KBM-7 (cell line): Measurements from ENCODE around the gene MFSD6L.
"Not testable (repeated sequence)": the region's sequence is repeated elsewhere in the genome, so short reads cannot be mapped to it uniquely, and the experiment has no call there.

Source experiments
- DNase-seq: peaks from one replicate; pipeline ENCODE4 v3.0.0-alpha.2; 2015
- in situ Hi-C: fragments of 300-500 bp; cut with MboI; formaldehyde crosslinking; loops from 2 replicates; pipeline ENCODE4 v1.14.3; 2020; ENCODE audit warnings: low sequenced_read_pairs, low pct_unique_long_range_greater_than_20kb, mixed read lengths

MFSD6L gene

DNA sequence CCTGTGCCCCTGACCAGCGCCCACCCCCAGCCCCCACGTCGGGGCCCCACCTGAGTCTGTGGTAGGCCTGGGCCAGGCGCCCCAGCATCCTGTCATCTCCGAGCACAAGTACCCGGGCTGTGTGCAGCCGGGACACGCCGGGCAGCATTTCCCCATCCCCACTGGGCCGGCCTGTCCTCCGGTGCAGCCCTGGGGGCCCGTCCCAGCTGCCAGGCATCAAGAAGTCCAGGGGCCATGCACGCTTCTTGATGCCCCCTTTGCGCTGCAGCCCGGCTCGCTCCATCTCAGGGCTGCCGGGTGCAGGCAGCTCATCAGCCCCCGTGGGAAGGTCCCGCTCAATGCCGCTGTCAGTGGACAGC lies 29.3 kb upstream of the MFSD6L start:
- in situ Hi-C loops = no loop called here
- DNase-seq = no peak

DNA sequence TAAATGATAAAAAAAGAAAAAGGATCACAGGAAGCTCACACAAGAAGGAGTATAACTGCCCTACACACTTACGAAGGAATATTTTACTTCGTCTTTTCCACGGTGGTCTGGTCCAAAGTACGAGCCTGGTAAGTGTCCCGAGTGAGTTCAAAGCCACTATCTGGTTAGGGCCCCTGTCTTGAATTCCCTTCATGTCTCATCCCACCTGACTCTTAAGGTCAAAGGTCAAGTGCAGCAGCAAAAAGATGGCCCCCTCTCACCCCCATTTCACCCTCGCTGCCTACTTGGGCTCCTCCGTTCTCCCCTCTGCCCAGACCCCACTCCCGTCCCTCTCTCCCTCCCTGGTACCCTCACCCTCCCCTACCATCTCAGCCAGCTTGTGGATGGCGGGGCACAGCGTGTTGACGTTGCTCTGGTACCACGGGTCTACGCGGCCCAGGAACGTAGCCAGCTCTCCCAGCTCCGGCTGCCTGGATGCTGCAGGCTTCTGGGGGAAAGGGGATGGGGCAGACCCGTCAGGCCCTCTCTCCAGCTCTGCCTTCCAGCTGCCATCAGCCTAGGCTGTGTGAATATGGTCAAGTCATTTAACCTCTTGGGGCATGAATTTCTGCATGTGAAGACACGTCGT lies 27.8 kb upstream of the MFSD6L start:
- no peak for DNase-seq
- in situ Hi-C loops = no loop called here

DNA sequence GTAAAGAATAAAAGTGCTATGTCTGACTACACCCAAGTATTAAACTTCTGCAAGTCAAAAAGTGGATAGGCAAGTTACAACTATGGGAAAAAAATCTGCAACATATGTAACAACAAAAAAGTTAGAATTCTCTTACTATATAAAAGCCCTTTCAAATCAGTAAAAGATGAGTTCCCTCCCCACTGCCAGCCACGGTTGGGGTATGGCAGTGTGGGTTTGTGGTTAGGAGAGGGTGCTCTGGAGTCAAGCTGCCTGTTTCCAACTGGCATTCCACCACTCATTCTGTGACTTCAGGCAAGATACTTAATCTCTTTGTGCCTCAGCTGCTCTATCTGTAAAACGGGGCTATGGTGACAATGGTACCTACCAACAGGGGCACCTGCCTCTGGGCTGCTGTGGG lies 26.6 kb upstream of the MFSD6L start:
- in situ Hi-C loops = no loop called here
- DNase-seq = no peak

DNA sequence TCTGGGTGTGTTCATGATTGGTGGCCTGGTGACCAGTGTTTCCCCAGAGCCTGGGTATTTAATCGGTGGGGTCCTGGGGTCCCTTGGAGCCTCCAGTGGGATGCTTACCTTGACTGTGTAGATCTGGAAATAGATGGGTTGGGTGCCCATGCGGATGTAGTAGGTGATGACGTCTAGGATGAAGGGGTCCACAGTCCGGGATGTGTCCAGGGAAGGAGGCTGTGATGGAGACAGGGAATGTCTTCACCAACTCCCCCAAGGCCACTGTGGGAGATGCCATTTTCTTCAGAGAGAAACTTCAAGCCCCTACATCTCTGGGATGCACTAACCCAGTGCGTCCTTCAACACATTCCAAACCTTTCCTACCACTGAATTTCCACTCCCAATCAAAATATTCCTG lies 24.1 kb upstream of the MFSD6L start:
- in situ Hi-C loops = no loop called here
- no peak for DNase-seq

DNA sequence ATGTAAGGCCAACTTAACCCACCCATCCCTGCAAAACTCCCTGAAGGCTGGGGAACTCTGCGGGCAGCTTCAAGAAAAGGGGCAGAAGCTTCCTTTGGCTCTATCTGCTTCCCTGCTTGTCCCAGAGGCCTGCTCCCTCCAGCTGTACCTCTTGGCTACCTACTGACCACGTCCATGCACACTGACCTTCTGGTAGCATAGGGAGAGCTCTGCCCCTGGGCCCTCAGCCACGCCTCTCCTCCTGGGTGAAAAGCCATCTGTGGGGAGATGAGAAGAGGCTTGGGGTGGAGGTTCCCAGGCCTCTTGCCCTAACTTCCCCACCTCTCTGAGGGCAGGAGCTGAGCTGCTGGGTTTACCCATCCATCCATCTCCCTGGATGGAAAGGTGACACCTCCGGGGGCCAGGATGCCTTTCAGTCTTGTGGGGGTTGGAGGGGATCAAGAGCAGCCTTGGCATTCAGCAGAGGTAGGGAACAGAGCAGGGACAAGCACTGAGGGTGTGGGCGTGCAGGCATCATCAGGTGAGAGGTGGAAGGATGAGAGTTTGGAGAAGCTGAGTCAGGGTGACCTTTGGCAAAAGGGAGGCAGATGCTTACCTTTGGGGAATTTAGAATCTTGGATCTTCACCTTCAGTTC lies 23.4 kb upstream of the MFSD6L start:
- DNase-seq = no peak
- in situ Hi-C loops = no loop called here

DNA sequence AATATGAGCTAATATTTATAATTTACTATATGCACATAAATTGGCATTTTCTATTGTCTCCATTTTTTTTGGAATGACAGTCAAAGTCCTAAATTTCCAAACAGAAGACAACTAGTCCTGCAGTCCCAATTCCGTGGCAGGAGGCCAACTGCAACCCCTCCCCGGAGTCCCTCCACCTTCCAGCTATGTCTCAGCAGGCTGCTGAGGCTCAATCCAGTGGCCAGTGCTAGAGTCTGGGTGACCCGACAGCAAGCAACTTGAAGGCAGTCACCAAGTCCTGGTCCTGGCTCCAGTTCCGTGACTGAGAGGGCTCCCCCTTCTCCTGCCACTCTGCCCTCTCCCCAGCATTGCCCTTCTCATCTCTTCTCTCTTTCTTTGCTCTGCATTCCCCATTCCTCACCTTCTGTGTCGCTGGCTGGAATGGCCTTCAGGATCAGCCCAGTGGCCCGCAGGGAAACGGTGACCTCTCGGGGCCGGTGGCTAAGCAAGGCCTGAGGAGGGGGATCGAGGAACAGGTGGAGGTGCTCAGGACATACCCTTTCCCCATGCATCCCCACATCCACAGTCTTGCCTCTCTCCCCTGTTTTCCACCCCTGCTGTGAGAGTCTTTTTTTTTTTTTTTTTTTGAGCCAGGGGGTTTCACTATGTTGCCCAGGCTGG lies 22.4 kb upstream of the MFSD6L start:
- no peak for DNase-seq
- in situ Hi-C loops = no loop called here

DNA sequence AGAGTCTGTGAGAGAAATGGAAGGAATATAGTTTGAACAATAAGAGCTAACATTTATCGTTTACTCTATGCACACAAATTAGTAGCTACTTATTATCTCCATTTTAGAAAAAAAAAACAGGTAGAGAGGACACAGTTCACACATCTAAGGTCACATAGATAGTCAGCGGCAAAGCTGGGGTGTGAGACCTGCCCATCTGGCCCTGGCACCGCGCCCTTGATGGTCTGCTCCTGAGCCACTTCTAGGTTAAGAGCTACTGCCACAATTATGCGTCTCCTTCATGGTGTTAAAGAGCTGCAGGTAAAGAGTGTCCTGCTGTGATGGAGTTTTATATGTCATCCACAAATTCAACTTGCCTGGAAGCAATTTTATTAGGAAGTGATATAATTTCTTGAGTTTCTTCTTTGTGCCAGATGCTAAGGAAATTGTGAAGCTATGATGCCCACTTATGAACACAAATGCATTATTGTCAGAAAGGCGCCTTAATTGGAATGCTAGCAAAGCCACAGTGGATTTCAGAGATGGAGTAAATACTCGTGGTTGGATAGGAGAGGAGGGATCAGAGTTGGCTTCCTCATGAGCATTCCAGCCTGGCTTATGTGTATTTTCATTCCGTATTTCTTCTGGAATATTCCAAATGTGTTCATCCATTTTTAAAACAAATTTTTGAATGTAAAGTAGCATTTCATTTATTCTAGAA lies 21.3 kb upstream of the MFSD6L start:
- no peak for DNase-seq
- in situ Hi-C loops = no loop called here

DNA sequence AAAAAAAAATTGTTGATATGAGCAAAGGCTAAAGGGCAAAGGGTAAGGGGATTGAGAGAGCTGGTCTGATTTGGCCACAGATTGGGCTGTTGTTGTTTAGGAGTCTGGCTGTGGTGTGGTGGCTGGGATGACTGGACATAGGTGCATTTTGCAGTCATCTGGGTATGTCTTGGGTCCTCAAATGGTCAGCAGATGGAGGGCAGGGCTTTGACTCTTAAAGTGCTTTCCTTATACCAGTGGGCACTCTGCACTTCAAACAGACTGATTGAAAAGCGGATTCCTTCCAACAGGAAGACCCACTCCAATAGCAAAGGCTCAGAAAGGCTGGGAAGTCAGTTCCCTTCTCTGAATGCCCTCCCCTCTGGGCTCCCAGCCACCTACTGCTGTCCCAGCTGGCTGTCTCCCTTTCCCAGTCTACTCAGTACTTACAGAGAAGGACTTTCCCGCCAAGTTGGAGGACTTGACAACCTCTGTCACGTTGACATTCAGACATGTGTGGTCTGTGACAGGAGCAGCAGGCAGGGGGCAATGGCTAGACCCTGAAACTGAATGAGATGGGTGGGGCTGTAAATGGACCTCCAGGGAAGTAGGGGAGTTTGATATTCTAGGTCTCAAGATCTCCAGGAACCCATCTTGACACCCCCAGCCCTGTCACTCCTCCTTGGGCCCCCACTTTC lies 19.6 kb upstream of the MFSD6L start:
- in situ Hi-C loops = no loop called here

DNA sequence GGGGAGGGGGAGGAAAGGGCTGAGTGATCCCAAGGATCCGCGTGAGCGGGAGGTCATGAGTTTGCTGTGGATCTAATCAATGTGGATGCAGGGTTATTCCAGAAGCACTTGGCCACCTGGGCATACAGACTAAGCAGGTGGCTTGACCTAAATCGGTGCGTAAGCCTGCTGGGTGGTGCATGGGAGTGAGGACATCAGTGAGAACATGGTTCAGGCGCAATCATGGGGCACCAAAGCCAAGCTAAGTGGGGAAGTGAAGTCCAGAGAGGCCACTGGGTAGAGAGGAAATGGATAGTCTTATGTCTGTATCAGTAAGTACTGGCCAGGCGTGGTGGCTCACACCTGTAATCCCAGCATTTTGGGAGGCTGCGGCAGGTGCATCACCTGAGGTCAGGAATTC lies 18.9 kb upstream of the MFSD6L start:
- DNase-seq = no peak
- in situ Hi-C loops = no loop called here

More for the DNA sequence above, 19.6 kb upstream of the MFSD6L start:
- no peak for DNase-seq

DNA sequence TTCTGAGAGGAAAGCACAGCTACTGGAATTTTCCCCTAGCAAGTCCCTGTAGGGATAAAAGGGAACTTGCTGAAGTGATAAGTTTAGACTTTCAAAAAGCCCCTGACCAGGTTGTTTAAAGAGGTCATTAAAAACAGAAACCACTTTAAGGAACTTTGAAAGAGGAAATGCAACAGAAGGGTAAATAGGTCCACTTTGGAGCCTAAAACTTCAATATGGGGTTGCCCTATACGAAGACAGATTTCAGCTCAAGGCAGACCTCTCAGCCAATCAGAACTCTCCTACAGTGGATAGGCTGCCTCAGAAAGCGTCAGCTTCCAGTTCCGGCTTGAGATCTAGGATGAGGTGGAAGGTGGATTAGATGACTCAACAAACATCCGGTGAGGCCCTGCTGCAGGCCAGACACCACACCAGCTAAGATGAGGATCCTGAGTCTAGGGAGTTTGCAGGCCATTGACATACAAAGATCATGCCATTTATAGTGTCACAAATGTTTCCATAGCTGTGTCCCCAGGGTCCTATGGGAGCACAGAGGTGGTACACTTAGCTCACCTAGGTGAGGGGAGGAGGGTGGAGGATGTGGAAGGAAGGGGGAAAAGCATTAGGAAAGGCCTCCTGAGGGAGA lies 7.9 kb upstream of the MFSD6L start:
- in situ Hi-C loops = no loop called here
- peak; percentile 63 for DNase-seq

DNA sequence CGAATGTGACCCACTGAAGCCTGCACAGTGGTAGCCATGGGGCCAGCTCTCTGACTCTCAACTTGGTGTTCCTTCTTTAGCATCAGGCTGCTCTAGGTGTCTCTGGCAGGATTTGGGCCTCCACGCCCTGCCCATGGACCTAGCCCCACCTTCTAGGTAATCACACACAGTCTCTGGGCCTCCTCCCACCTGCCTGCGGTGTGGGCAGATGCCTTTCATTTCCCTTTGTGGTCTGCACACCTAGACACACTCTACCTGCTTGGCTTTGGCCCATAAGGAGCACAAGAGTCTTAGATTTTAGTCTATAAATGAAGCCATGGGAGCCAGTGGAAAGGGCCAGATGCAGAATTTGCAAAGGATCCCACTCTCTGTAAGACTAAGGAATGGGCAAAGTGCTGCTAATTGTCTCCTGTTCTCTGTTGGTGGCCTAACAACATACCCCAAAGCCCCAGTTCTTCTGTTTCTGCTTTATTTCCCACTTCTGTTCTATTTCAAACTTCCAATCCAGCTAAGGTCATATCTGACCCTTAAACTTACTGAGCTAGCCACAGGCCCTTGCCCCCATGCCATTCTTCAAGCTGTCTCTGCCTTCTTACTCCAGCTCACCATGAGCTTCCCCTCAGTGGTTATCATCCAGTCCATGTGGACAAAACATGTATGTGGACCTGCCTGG lies 7.2 kb upstream of the MFSD6L start:
- in situ Hi-C loops = no loop called here
- DNase-seq = no peak

DNA sequence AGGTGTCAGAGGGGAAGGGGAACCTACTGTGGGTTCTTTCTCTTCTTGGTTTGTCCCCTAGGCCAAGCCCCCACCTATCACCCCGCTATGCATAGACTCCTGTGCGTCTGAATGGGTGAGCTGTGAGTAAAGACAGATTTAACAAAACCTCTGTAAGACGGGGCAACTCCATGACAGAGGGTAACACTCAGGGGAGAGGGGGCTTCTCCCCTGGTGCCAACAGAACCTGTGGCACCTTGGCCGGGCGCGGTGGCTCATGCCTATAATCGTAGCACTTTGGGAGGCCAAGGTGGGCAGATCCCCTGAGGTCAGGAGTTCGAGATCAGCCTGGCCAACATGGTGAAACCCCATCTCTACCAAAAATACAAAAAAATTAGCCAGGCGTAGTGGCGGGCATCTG lies 6.2 kb upstream of the MFSD6L start:
- in situ Hi-C loops, DNase-seq: not testable (repeated sequence)

DNA sequence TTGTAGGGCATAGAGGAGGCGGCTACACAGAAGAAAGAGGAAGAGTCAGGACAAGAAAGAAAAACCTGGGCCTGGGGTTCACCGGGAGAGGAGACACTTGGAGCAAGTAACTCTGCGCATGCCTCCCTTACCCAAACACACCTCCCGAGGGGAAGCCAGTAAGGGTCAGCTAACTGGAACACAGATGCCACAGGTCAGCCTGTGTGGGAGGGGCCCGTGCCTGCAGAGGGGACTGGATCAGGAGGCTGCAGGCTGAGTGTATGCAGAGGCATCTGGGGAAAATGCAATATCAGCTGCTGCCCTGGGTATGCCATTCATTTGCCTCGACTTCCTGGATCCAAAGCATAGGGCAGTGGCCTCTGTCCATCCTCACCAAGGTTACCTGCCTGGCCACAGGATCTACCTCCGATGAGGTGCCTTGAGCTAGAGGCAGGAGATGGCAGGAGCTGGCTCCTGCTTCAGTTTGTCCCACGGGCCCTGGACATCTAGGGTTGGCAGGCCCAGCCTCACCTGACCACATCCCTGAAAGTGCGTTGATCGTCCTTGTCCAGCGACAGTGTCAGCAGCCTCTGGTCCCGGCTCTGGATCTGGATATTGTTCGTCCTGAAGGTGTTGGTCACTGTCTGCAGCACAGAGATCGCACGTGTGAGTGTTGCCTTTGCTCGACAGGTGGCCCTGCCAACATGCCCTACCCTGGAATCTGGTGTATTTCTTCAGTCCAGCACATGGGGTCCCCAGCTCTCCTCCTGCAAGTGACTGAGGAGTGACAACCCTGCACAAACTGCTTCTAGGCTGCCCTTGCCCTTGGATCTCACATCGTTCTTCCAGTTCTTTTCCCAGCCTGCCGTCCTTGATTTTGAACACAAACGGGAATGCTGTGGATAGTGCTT lies 4.6 kb upstream of the MFSD6L start:
- DNase-seq = no peak

DNA sequence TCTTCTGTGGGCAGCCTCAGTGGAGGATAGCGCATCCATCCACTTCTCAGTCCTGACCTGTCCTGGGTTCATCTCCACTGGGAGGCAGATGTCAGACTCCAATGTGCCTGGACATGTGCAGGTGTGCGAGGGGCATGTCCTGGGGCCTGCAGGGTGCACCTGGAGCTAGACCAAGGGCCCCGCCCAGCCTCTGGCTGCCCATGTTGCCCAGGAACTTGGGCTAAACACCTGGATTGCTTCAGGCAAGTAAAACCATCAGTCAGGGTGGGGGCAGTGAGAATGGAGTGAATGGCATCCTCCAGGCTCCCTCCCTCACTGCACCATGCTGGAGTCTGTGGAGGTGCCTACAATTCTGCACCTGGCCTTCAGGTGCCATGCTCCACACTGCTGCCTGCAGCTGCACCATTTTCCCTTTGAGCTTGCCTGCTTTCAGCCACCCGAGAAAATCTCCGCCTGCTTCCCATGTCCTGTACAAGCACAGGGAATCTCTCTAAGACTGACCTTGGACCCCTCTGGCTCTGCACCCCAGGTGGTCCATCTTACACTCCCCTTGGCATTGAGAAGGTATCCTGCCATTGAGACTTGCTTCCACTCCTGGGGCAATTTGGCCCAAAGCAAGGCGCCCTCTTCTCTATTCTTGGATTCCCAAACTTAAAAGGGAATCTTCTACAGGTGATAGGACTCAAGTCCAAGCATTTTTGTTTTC lies 2.1 kb upstream of the MFSD6L start:
- DNase-seq = no peak
- in situ Hi-C loops = no loop called here

More for the DNA sequence above, 4.6 kb upstream of the MFSD6L start:
- in situ Hi-C loops = no loop called here

DNA sequence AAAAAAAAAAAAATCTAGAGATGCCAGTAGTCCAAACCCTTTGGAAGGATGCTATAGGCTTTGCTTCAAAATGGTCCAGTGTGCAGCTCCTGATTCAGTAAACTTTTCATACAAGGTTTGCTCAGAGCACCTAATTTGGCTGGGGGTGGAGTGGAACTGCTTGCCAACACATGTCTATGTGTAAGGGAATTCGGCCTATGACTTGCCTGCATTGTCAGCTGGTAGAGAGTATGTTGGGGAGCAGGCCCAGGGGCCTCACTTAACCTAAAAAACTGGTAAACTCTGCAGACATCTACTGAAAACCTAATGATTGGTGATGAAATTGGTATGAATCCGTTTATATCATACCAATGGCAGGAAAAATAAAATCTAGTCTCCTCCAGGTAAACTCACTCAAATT lies 1.5 kb upstream of the MFSD6L start:
- no peak for DNase-seq
- in situ Hi-C loops = no loop called here

DNA sequence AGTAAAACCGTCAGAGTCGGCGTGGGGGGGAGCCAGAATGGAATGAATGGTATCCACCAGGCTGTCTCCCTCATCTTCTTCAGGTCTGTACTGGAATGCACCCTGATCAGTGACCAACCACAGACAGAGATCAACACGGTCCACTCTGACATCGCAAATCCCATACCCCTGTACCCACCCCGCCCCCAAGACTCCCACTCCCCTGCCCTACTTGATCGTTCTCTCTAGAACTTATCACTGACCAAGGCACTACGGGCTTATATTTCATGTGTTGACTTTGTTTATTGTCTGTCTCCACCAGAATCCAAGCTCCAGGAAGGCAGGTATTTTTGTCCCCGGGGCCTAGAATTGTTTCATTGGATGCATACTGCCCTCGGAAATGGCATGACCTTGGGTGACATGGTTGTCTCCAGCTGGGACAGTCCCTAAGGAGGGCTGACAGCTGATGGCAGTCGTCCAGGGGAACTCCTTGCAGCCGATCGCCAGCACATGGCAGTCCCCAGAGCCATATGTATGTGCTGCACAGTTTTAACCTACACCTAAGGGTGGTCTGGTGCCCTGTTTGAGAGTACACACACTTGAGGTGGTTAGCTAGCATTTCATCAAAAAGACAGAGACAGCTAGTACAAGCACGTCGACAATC lies 526 bp upstream of the MFSD6L start:
- in situ Hi-C loops = no loop called here
- no peak for DNase-seq
